ENCODE measurements around the gene AVPI1.
"Not testable (repeated sequence)": the region's sequence is repeated elsewhere in the genome, so short reads cannot be mapped to it uniquely, and the experiment has no call there.

AVPI1 gene

GRCh38 chr10:97711640-97712572, 24.9 kb upstream of the AVPI1 start:
- no peak for DNase-seq

DNA sequence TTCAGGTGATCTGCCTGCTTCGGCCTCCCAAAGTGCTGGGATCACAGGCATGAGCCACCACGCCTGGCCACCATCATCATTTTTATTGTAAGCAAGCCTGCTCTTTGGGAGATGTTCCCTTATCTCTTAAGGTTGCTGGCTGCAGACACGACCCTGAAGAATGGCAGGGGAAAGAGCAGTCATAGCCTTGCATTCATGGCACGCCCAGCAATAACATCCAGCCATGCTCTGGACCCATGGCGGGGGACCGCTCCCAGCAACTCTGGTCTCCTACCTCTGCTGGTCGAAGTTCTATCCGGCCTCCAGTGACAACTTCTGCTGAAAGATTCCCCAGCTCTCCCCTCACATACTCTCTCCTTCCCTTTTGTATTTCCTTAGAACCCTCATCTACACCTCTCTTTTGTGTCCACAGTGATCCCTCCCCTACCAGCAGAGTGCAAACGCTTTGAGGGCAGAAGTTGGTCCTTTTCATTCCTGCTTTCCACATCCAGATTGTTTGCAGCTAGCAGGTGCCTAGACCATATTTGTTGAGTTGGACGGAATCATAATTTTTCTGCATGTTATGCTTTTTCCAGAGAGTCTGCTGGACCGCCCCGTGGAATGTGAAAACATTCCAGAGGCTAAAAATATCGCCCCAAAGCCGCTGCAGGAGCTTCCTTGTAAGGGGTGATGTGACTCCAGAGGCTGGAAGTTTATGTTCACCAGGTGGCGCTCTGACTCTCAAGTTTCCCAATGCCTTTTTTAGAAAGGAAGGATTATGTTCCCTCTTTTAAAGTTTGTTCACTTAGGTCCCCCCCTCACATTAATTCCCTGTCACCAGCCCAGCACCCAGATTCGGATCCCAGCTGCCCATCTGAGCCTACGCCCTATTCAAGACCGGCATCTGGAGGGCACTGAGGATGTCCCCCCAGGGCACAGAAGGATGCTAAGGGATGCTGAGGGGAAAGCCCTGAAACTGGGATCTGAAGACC, 22.2 kb upstream of the AVPI1 start:
- DNase-seq: no peak

- DNase-seq: no peak
Measured at GRCh38 chr10:97708167-97708566, 21.1 kb upstream of the AVPI1 start.

- DNase-seq: no peak
Measured at GRCh38 chr10:97707134-97707861, 20.3 kb upstream of the AVPI1 start.

DNA sequence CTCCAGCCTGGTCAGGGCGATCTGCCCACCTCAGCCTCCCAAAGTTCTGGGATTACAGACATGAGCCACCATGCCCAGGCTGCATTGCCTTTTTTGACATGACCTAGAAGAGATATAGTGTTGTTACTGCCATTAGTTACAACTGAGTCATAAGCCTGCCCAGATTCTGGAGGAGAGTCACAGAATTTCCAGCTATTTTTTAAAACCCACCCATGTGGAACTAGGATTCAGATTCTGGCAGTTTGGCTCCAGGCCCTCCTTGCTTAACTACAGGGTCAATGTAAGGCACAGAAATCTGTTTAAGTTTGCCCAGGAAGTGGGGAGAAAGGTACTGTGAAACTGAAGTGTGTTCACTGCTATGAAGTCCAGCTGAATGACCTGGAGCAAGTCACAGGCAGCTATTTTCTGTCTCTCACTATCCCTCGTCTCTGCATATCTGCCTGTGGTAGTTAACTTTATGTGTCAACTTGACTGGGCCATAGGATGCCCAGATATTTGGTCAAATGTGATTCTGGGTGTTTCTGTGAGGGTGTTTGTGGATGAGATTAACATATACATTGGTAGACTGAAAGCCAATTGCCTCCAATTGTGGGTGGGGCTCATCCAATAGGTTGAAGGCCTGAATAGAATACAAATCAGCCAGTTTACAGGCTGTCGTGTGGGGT, 18.1 kb upstream of the AVPI1 start:
- no peak for DNase-seq

DNA sequence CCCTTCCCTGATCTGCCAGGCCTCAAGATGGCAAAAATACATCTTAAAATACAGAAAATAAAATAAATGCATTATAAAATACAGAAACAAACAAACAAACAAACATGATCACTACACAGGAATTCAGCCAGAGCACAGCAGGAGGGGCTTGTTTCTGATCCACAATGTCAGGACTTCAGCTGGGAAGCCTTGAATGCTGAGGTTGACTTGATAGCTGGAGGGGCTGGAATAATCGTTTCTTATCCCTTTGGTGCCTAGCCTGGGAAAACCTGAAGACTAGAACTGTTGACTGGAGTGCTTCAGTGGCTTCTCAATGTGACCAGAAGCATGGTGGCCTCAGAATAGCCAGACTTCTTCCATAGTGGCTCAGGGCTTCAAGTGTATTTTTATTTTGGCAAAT, 17.3 kb upstream of the AVPI1 start:
- DNase-seq: no peak

DNA sequence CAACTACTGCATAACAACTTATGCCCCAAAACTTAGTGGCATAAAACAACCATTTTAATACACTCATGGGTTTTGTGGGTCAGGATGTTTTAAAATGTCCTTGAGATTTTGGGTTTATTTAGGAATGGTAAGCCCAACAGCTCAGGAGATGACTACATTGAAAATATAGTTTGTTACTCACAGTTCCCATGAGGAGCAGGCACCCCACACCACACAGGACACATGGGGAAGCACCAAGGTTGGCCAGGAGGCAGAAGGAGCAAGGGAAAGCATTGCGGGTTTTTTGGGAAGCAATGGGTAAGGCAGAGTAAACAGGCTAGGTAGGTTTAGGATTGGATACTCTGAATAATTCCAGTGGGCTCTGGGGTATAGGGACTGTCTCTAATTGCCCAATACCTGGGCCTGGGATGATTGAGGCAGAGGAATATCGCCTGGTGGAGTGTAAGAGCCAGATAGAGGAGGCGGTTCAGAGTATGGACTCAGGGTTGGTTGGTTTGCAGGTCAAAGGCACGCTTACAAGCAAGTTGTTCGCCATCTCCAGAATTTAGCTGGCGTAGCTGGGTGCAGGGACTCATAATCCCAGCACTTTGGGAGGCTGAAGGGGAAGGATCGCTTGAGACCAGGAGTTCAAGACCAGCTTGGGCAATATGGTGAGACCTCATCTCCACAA, 16.5 kb upstream of the AVPI1 start:
- DNase-seq: no peak

GRCh38 chr10:97701438-97702069, 14.5 kb upstream of the AVPI1 start:
- peak; percentile 43 for DNase-seq

GRCh38 chr10:97698072-97698655, 11.1 kb upstream of the AVPI1 start:
- not testable (repeated sequence) for DNase-seq

- DNase-seq: no peak
Measured at GRCh38 chr10:97690133-97690532, 3.1 kb upstream of the AVPI1 start.

DNA sequence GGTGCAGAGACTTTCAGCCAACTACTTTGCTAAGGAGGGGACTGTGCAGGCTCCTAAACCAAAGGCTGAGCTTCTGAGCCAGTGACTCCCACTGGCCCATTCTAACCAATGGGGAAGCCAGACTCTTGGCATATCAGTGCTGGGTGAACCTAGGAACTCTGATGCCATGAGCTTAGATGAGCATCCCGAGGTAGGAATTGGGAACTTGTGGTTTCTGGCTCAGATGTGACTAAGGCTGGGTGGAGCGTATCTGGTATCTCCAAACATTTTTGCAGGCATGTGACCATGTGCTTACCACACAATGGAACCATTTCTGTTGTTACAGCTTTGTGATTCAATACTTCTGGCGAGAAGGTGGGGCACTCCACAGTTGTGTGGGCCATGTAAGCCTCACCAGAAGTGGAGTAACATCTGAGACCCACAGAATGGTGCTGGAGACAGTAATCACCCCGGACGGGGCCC, 2.5 kb upstream of the AVPI1 start:
- no peak for DNase-seq

DNA sequence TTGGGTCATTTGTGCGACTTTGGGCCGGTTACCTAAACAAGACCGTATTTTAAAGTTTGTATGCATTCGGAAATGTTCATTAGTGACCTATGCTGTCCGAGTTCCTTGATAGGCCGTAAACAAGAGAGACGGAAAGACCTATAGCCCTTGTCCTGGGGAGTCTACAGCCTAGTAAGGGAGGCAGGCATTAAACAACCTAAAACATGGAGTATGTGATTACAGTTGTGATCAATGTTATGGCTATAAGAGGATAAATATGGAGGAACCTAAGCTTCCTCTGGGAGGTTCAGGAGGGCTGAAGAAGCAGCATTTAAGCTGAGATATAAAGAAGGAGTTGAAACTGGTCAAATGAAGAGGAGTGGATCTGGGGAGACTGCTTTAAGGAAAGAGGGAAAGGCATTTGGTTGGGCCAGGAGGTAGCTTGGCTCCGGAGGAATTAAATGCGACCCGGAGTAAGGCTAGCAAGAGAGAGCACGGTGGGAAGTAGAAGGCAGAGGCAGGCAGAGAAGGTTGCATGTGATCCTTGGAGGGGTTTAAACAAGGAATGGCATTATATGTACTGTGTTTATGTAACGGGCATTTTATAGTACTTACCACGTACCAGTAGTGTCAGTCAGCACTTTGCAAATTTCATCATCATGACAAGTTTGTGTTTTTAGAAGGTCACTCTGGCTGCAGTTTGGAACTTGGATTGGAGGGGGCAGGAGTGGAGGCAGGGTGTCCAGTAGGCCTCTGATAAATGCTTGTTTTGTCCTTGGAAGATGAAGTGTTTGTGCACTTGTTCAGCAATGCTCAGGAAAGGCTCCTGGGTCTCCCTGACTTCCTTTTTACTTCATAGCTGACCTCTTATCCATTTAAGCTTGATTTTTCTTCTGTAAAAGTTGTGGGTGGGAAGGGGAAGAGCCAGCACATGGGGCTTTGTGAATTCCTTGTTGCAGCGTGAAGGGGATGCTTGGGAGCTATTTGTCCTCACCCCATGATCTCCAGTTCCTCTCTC, 1.0 kb upstream of the AVPI1 start:
- no peak for DNase-seq

GRCh38 chr10:97686301-97686961, 610 bp downstream of the AVPI1 start:
- no peak for DNase-seq

DNA sequence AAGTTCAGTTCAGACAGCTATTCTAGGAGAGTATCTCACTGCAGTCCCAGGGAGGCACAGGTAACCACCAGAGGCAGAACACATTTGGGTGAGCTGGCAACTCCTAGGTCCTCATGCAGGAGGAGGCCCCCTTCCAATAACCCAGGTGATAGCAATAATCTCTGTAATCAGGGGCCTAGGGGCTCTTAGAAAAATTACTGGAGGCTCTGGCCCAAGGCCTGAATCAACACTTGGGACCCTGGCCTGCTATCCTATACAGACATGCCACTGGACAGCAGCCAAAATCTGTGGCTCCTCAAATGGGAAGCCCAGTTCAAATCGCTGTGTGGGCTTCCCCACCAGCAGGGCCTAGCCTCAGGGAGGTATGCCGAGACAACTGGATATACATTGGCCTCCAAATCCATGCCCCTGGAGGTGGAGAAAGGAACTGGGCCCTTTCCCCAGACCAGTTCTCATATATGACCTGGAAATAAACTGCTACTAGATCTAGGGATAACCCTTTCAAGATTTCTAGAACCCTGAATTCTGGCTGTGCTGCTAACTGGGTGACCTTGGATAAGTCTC, 1.6 kb downstream of the AVPI1 start:
- no peak for DNase-seq

- DNase-seq: no peak
Measured at GRCh38 chr10:97684866-97685394, 2.1 kb downstream of the AVPI1 start.

DNA sequence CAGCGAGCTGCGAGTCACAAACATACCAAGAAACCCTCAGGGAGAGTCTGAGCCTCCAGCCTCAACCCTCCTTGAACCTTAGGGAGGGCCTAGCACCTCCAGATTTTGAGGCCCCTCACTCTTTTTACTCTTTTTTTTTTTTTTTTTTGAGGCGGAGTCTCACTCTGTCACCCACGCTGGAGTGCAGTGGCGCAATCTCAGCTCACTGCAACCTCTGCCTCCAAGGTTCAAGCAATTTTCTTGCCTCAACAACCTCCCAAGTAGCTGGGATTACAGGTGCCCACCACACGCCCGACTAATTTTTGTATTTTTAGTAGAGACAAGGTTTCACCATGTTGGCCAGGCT, 2.7 kb downstream of the AVPI1 start:
- not testable (repeated sequence) for DNase-seq

DNA sequence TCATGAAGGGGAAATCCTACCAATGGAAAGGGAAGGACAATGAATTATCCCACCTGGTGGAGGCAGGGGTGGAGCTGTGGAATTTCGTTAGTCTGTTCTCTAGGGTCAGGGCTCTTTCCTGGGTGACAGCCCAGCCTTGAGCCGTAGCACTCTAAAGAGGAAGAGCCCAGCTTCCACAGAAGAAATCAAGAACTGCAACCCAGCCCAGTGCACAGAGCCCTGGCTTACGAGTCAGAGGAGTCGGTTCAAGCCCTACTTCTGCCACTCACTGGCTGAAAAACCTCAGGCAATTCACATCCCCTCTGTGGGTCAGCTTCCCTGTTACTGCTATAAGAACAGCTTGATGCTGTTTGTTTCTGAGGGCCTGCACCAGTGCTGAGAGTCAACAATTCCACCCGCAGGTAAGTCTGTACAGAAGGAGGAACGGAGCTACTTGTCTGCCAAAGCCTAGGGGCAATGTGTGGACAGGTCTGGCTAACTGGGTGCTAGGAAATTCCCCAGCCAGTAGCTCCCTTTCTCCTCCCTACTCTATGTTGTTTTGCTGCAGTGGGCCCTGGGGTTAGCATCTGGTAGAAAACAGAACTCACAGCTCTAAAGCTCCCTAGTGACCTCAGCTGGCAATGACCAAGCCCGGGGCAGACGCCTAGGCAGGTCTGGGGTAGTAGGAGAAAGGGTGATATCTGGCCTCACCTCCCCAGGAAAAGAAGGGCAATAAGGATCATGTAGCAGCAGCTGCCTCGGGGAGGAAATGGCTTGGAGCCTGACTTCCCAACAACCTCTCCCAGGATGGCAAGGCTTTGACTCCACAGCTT, 3.3 kb downstream of the AVPI1 start:
- DNase-seq: no peak
